GM10847 (cell line): ENCODE results near the gene VPS37C.

Experiments
- POLR2A ChIP-seq: IDR thresholded peaks from 2 replicates; pipeline ENCODE4 v1.6.1; 2011; ENCODE audit not compliant: insufficient read length; ENCODE audit errors: extremely low read depth

The VPS37C gene

DNA sequence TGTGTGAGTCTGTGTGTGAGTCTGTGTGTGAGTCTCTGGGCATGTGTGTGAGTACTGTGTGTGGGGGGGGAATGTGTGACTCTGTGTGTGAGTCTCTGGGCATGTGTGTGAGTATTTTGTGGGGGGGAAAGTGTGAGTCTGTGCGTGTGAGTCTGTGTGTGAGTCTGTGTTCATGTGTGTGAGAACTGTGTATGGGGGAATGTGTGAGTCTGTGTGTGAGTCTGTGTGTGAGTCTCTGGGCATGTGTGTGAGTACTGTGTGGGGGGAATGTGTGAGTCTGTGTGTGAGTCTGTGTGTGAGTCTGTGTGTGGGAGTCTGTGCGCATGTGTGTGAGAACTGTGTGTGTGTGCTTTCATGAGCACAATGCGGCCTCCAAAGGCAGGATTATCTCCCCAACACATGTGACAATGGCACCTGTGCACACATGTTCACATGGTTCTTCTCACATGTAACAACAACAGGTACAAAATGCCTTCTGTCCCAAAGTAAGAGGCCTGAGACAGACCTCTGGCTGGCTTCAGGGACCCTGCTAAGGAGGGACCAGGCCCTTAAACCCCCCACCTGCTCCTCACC lies 57.3 kb downstream of the VPS37C start:
- no peak for TF ChIP-seq POLR2A

DNA sequence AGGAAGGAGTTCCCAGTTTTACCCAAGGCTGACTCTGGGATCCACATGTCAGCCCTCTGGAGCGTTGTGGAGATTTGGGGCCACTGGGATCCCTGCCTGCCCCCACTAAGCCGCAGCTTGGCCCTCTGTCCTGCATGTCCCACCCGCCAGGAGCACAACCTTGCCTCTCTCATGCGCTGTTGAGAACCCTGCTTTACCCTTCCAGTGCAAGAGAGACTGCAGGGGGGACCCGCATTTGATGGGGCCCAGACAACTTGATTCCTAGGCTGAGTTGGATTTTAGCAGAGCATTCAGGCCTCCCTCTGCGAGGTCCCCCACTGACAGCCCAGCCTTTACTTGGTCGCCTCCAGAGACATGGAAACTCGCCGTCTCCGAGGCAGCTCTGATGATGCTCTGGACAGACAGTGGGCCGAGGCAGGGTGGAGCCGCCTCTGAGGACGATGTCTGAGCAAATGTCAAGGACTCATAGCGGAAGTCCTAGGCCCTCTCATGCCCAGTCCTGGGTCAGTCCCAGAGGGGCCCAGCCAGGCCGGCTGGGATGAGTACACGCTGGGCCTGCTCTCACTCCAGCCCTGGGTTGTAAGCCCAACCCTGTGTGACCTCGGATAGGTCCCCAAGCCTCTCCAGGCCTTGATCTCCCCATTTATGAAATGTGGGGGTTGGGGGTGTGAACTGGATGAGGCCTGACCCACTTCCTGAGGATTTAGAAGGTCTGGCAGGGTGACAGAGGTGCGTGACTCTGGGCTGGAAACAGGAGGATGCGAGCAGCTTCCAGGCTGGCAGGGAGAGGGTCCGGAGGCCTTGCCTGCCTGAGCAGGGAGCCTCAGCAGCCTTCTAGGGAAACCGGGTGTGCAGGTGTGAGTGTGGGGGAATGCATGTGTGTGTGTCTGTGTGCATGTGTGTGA lies 58.3 kb downstream of the VPS37C start:
- TF ChIP-seq POLR2A, result no peak

DNA sequence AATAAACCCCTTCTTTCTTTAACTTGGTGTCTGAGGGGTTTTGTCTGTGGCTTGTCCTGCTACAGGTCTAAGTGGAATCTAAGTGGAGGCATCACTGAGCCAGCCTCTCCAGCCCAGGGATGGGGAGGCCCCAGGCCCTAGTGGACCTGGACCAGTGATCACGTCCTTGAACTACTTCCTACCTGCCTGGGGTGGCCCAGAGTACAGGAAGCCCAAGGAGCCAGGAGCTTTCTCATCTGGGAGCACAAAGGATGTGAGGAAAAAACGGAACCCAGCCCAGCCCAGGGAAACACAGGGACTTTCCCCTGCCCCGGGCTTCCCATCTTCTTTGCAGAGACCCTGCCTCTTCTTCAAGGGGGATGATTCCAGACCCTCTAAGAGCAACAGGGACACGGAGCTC lies 62.4 kb downstream of the VPS37C start:
- no peak for TF ChIP-seq POLR2A

DNA sequence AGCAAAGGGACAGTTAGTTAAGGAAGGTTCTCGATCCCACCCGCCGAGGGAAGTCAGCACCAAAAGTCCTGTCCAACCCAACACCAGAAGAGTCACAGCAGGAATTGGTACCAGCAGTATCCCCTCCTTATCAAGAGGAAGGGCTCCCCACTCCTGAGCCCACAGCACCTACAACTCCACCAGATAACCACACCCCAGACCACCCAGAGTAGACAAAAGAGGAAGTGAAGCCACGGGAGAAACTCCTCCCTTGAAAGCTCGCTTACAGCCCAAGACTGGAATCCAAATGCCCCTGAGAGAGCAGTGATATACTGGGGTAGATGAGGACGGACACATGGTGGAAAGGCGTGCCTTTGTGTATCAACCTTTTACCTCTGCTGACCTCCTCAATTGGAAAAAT lies 66.2 kb downstream of the VPS37C start:
- TF ChIP-seq POLR2A, result no peak

DNA sequence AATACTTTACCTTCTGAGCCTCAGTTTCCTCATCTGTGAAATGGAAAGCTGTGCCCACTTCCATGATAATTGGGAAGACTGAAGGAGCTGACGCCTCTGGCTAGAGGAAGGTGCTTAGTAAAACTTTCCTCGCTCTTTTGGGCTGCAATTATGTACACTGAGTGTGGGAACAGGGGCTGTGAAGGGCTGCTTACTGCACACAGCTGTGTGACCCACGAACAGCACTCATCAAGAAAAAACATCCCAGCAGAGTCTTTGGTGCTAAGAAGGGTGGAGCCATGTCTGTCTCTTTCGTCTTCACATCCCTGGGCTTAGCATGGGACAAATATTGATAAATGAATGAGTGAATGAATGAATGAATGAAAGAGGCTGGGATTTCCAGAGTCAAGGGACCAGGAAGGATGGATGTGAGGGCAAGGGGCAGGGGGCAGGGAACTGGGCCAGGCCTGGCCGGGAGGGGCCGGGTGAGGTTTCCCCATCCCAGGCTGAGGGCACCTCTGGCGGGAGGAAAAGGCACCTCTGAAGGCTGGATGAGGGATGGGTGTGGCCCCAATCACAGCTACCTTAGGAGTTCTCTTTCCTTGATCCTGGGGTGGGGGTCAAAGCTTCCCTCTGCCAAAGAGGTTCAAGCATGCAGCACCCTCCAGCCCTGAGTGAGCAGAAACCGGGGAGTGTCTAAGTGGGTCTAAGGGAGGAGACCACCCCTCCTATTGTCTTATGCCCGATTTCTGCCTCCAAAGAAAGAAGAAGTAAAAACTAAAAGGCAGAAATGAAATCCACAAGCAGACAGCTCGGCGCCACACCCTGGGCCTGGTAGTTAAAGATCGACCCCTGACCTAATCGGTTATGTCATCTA lies 68.1 kb downstream of the VPS37C start:
- TF ChIP-seq POLR2A, result no peak

DNA sequence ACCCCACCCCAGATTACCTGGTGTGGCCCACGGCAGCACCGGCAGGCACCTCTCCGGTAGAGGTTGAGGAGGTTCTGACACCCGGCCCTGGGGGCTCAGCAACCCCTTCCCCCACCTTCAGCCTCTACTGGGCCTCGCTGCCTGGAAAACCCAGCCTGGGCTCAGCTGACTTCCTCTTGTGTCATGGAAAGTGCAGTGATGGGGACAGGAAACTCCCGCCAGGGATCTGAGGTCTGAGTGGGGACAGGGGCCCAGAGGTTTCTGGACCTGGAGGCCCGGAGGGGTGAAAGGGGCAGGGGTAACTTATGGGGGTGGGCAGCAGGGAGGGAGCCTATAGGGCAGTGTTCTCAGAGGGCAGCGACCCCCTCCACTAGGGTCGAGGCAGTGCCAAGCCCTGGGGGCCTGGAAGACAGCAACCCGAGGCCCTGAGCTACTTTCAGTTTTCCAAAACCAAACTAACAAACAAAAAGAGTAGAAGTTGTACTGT lies 68.9 kb downstream of the VPS37C start:
- peak; percentile 25 for TF ChIP-seq POLR2A

DNA sequence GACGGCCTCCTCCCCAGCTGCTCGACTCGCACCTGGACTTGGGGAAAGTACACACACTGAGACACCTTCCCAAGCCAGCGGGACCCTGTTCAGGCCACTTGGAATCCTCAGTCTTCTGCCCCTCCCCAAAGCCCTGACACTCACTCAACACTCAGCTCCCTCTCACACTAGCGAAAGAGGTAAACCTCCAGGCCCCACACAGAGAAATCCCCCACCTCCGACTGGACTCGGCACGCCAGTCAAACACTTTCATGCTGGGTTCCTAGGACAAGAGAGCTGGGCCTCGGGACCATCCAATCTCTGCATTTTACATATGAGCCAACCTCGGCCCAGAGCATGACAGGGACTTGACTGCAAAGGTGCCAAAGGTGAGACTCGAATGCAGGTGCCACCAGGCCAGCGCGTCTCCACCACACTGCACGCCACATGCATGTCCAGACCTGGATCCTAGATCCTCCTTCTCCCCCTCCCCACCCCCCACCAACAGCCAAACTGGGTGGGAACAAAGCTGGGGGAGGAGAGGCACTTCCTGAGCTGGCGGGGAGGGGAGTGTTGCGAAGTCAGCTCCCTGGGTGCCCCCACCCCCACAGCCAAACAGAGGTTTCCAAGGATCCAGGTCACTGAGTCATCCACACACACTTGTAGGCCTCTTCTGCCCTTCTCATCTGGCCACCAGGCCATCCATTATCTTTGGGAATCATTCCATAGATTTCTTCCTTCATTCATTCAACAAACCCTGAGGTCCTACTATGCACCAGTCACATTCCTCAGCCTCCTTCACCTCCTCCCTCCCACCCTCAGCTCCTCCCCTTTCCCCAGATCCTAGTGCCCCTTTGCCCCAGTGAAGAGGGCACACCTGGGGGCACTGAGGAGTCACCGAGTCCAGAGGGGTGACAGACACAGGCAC lies 69.6 kb downstream of the VPS37C start:
- no peak for TF ChIP-seq POLR2A

DNA sequence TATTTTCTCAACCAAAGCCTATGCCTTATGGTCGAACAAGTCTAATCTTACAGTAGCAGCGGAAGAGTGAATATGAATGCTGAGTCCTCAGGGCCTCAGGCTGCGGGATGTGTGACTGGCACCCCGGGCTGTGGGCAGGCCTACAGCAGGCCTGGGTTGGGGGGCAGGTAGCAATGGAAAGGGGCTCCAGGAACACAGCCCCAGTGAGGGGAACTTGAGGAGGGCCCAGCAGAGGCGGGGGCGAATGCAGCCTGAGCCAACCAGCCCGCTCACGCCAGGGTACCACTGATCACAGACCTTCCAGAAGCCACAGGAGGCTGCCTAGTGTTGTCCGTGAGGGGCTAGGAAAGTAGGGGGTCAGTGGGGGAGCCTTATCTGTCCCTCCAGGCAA lies 70.2 kb downstream of the VPS37C start:
- TF ChIP-seq POLR2A, result no peak

DNA sequence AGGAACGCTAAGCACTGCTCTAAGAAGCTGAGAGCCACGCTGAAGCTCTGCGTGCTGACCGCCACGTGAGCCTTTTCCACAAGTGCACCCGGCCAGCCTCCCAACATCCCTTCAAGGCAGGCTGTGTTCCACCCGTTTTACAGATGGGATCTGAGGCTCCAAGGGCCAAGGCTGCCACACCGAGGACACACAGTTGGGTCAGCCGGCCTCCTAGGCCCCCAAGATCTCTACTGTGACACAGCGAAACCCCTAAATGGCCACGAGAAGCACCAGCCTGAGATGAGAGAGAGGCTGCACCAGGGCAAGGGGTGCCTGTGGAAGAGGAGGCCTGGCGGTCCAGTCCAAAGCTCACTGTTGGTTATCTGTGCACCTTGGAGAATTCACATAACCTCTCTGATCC lies 70.7 kb downstream of the VPS37C start:
- no peak for TF ChIP-seq POLR2A

DNA sequence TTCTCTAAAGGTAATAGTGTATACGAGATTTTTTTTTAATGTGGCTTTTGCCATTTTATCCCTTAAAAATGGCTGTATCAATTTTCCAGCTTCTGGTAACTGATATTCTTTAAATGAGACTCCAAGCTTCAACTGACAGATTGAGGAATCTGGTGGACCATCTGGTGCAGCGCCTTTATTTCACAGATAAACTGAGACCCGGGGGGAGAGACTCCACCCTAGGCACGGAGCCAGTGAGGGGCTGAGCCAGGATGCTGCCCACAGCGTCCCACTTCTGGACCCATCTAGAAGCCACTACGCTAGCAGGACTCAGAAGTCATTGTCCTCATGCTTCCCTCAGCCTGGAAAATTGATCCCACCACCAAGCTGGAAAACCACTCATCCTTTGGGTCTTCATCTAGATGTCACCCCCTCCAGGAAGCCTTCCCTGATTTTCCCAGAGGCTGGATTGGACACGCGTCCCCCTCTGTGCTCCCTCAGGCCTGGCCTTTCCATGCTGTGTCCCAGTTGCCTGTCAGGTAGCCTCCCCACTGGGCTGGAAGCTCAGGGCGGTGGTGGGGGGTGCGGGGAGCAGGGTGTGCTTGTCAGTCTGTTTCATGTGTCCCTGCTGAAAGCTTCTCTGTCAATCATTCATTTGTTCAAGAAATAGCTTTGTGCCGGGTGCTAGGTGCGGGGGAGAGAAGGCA lies 71.3 kb downstream of the VPS37C start:
- no peak for TF ChIP-seq POLR2A

DNA sequence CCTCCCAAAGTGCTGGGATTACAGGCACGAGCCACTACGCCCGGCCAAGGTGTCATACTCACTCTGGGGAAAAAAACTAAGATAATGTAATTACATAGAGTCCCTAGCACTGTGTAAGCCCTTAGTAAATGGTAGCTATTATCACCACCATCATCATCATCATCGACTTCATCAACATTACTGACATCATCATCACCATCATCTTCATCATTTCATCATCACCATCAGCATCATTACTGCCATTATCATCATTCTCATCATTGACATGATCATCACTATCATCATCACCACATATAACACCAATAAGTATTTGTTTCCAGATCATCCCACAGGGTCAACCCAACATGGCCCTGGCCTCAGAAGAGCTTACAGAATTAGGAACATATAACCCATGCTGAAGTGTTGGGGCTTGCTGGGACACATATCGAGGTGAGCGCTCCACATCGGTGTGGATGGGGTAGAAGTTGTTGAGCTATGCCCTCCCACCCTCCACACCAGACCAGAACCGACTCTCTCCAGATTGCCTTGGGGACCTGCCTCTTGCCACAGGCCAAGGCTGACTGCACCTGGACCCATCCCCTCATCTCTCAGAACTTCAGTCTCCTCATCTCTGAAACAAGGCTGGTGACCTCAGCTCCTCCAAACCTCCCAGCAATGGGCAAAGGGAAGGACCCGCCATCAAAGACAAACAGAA lies 73.7 kb downstream of the VPS37C start:
- no peak for TF ChIP-seq POLR2A

DNA sequence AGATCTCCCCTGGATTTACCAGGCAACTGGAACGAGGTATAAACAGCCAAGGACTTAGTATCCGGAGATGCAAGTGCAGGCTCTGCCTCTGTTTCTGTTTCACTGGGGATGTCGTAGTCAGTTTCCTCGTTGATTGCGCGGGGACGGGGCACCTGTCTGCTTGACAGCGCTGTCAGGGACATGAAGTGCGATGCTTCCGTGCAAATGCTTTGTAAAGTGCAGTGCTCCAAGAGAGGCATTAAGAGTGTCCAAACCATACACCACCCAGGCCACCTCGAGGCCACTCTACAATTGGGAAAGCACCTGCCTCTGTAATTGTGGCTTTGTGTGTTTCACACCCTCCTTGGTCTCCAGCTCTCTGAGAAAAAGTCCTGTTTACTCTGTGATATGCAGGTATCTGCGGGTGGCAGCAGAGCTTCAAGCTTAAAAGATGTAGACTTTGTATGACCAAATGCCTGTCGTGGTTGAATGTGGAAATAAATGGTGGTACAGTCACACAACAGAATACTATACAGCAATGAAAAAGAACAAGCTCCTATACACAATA lies 77.6 kb downstream of the VPS37C start:
- TF ChIP-seq POLR2A, result no peak

DNA sequence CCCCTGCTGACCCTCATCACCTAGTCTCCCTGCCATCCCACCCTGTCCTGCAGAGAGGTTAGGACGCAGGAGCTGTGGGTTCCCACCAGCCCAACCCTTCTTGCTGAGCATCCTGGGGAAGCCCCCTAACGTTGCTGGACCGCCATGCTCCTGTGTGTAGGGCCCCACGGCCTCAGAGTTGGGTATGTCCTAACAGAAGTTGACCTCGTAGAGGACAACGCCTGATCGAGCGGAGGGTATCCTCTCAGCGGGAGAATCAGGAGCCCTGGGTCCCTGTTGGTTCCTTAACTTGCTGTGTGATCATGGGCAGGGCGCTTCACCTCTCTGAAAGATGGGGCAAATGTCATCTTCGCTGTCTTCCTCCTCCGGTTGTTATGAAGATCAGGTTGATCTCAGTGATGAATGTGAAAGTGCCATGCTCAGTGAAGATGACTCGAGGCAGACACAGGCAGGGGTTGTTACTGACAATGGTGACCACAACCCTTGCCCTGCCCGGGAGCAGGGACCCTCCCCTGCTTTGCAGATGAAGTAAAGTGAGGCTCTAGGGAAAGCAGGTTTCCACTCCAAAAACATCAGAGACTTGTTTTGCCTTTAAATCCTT lies 78.2 kb downstream of the VPS37C start:
- TF ChIP-seq POLR2A, result no peak
